Astrocyte (in vitro differentiated cells and primary cell): ENCODE measurements around the gene PLPP1. TPM values are rescaled to one million over a fixed set of nuclear protein-coding genes. Genes with fewer than 3 reads are reported as not detected.
A peak's percentile ranks its signal among the peaks of the same experiment; 100 is the strongest.

Experiments used
- DNase-seq: peaks from one replicate; pipeline ENCODE4 v3.0.0-alpha.2; 2010; ENCODE audit warnings: low read depth
- FAIRE-seq: peaks from 2 replicates; lab custom pipeline; 2011; peaks lifted over from hg19 to GRCh38; lab: Jason Lieb, UNC
- H2AFZ ChIP-seq: 2 replicates; pipeline ENCODE4 v1.6.0; 2012; ENCODE audit warnings: low read depth, low read length, inconsistent platforms
- H3K27ac ChIP-seq: 2 replicates; pipeline ENCODE4 v1.5.1; 2011; ENCODE audit warnings: low read depth, low read length, inconsistent platforms
- H3K27me3 ChIP-seq: 2 replicates; pipeline ENCODE4 v1.6.0; 2011; ENCODE audit warnings: low read length, inconsistent platforms; ENCODE audit not compliant: insufficient read depth
- H3K36me3 ChIP-seq: 2 replicates; pipeline ENCODE4 v1.5.1; 2011; ENCODE audit warnings: low read length, inconsistent platforms; ENCODE audit not compliant: insufficient read depth
- H3K4me1 ChIP-seq: 2 replicates; pipeline ENCODE4 v1.5.1; 2011; ENCODE audit warnings: low read length, inconsistent platforms; ENCODE audit not compliant: insufficient read depth
- H3K4me2 ChIP-seq: 2 replicates; pipeline ENCODE4 v1.6.0; 2012; ENCODE audit warnings: low read length, inconsistent platforms
- H3K4me3 ChIP-seq: 2 replicates; pipeline ENCODE4 v1.5.1; 2011; ENCODE audit warnings: low read depth, mild to moderate bottlenecking, low read length, inconsistent platforms; ENCODE audit not compliant: insufficient read depth
- H3K79me2 ChIP-seq: 2 replicates; pipeline ENCODE4 v1.6.0; 2012; ENCODE audit warnings: mild to moderate bottlenecking, low read length, inconsistent platforms; ENCODE audit not compliant: insufficient read depth
- H3K9ac ChIP-seq: 2 replicates; pipeline ENCODE4 v1.6.0; 2012; ENCODE audit warnings: mild to moderate bottlenecking, low read length, inconsistent platforms
- H3K9me3 ChIP-seq: 2 replicates; pipeline ENCODE4 v1.5.1; 2012; ENCODE audit warnings: low read depth, mild to moderate bottlenecking, low read length, inconsistent platforms; ENCODE audit not compliant: insufficient read depth
- H4K20me1 ChIP-seq: 2 replicates; pipeline ENCODE4 v1.6.0; 2012; ENCODE audit warnings: low read length, inconsistent platforms; ENCODE audit not compliant: insufficient read depth
- H3K27ac Mint-ChIP-seq: one replicate; pipeline ENCODE4 v1.8.0; 2021; ENCODE audit warnings: mild to moderate bottlenecking, mixed read lengths; ENCODE audit not compliant: unreplicated experiment
- H3K27me3 Mint-ChIP-seq: one replicate; pipeline ENCODE4 v1.8.0; 2021; ENCODE audit warnings: low read depth, mixed read lengths; ENCODE audit not compliant: unreplicated experiment
- H3K36me3 Mint-ChIP-seq: one replicate; pipeline ENCODE4 v1.8.0; 2021; ENCODE audit warnings: low read depth, mixed read lengths; ENCODE audit not compliant: unreplicated experiment
- H3K4me1 Mint-ChIP-seq: one replicate; pipeline ENCODE4 v1.8.0; 2021; ENCODE audit warnings: low read depth, mixed read lengths; ENCODE audit not compliant: unreplicated experiment
- H3K4me3 Mint-ChIP-seq: one replicate; pipeline ENCODE4 v1.8.0; 2021; ENCODE audit warnings: mild to moderate bottlenecking, moderate library complexity, mixed read lengths; ENCODE audit not compliant: unreplicated experiment
- H3K9me3 Mint-ChIP-seq: one replicate; pipeline ENCODE4 v1.8.0; 2021; ENCODE audit warnings: mild to moderate bottlenecking, mixed read lengths; ENCODE audit not compliant: unreplicated experiment
- EZH2 ChIP-seq: IDR thresholded peaks from 2 replicates; pipeline ENCODE4 v1.6.1; 2012; ENCODE audit warnings: mild to moderate bottlenecking, low read length, inconsistent platforms; ENCODE audit not compliant: insufficient read depth
- total RNA-seq: library from RNA; stranded (reverse); gene quantifications from 2 replicates; pipeline ENCODE4 v1.2.1, GENCODE V29; 2021
- TF ChIP-seq, protein P1 (sequence below): IDR thresholded peaks from 2 replicates; pipeline ENCODE4 v1.5.1; 2011; ENCODE audit warnings: low read depth, mild to moderate bottlenecking, inconsistent platforms, low read length, moderate library complexity; ENCODE audit not compliant: insufficient read depth

Gene PLPP1
- total RNA-seq, 1 donor from 2014 or later: 56.3 TPM

DNA sequence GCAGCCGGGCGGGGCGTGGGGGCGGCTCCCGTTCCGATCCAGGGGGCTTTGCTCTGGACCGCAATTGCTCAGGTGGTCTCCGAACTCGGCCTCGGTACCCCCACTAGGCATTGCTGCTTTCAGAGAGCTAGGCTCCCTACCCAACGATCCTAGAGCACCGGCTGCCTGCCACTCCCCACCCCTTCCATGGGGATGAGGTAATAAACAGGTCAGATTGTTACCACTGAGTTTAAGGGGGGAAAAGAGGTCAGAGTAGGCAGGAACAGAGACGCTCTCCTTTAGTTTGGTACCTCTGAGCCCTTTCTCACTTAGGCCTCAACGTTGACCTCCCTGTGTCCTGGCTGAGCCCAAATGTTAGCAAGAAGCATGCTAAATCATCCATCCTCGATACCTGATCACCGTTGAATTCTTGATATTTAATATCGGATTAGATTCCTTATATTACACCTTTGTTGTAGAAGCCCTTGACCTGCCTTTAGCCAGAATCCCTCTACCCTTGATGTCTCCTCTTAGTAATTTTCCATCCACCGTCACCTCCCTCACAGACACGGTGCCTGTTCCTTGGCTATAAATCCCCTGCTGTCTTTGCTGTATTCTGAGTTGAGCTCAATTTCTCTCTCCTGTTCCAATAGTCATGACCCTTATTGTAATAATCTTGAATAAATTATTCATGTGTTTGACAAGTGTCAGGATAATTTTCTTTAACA is 588 bp upstream of the PLPP1 start:
- peak overlapping the region; percentile 81 for H3K4me3 ChIP-seq
- peaks cover 8% of the 10 kb centered on the region for H3K4me1 Mint-ChIP-seq
- H3K4me3 Mint-ChIP-seq: peak overlapping the region; percentile 81
- peaks cover 9% of the 10 kb centered on the region for H4K20me1 ChIP-seq
- no peaks in the 10 kb centered on the region for H3K9me3 Mint-ChIP-seq
- no peak for TF ChIP-seq EZH2
- TF ChIP-seq, protein P1, sequence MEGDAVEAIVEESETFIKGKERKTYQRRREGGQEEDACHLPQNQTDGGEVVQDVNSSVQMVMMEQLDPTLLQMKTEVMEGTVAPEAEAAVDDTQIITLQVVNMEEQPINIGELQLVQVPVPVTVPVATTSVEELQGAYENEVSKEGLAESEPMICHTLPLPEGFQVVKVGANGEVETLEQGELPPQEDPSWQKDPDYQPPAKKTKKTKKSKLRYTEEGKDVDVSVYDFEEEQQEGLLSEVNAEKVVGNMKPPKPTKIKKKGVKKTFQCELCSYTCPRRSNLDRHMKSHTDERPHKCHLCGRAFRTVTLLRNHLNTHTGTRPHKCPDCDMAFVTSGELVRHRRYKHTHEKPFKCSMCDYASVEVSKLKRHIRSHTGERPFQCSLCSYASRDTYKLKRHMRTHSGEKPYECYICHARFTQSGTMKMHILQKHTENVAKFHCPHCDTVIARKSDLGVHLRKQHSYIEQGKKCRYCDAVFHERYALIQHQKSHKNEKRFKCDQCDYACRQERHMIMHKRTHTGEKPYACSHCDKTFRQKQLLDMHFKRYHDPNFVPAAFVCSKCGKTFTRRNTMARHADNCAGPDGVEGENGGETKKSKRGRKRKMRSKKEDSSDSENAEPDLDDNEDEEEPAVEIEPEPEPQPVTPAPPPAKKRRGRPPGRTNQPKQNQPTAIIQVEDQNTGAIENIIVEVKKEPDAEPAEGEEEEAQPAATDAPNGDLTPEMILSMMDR: no peak
- peaks cover 36% of the 10 kb centered on the region for H3K79me2 ChIP-seq
- no peaks in the 10 kb centered on the region for H3K27me3 Mint-ChIP-seq
- peak overlapping the region; percentile 95 for H2AFZ ChIP-seq
- no peaks in the 10 kb centered on the region for H3K36me3 ChIP-seq
- peak overlapping the region; percentile 89 for H3K27ac Mint-ChIP-seq
- FAIRE-seq: no peak
- H3K27ac ChIP-seq: peak overlapping the region; percentile 86
- peak overlapping the region; percentile 94 for H3K9ac ChIP-seq
- H3K9me3 ChIP-seq: no peaks in the 10 kb centered on the region
- H3K4me1 ChIP-seq: peaks cover 11% of the 10 kb centered on the region
- H3K4me2 ChIP-seq: peak overlapping the region; percentile 97
- DNase-seq: no peak
- H3K36me3 Mint-ChIP-seq: peaks cover 5% of the 10 kb centered on the region
- no peaks in the 10 kb centered on the region for H3K27me3 ChIP-seq

DNA sequence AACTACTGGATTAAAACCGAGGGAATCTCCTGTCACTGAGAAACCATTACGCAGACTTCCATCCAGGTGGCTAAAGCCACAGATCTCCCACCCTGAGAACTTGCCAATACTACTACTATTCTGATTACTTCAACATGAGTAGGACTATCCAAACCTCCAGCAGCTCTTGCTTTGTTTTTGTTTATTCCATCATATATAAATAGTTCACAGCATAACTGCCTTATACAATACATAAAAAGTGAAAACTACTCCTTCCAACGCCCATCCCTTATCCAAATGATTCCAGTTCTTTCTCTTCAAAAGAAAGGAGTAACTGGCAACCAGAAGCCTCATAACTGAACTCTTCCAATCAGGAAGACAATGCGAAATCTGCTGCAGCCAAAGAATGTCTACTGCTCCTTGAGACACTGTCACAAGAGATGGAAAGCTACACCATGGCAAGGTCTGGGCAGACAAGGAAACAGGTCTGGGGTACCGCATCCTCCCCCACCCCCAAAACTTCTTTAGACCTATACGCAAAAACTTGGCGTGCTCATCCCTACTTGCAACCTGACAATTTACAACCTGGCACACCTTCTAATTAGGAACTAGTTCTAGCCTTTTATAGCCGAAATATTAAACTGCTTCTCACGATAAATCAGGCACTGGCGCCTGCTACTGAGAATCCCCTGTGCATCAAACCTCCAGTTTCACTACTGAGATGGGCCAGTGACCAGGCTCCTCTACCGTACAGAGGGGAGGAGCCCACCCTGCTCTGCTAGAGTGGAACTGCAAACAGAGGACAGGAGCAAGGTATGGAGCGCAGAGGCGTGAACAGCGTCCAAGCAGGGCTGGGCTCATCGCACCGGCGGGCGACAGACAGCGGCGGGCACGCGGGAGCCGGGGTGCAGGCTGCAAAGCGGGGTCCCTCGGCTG is 986 bp downstream of the PLPP1 start:
- Mint-ChIP-seq H3K27ac (peak overlapping the region; percentile 82), H3K27me3 (no peaks in the 10 kb centered on the region), H3K4me1 (peaks cover 8% of the 10 kb centered on the region), H3K4me3 (peak overlapping the region; percentile 99), H3K36me3 (peaks cover 8% of the 10 kb centered on the region), H3K9me3 (no peaks in the 10 kb centered on the region)
- H3K4me3 ChIP-seq: peak overlapping the region; percentile 81
- no peak for TF ChIP-seq EZH2
- TF ChIP-seq, protein P1: no peak
- H3K9ac ChIP-seq: peak overlapping the region; percentile 94
- H2AFZ ChIP-seq: peak overlapping the region; percentile 95
- peaks cover 11% of the 10 kb centered on the region for H3K4me1 ChIP-seq
- peak; percentile 44 for DNase-seq
- H4K20me1 ChIP-seq: peaks cover 9% of the 10 kb centered on the region
- H3K4me2 ChIP-seq: peak overlapping the region; percentile 97
- no peak for FAIRE-seq
- no peaks in the 10 kb centered on the region for H3K27me3 ChIP-seq
- H3K9me3 ChIP-seq: no peaks in the 10 kb centered on the region
- H3K27ac ChIP-seq: peak overlapping the region; percentile 86
- peaks cover 36% of the 10 kb centered on the region for H3K79me2 ChIP-seq
- H3K36me3 ChIP-seq: no peaks in the 10 kb centered on the region
